A673 (cell line): Measurements from ENCODE around the gene SDCCAG8.

ENCODE experiments used
- EZH2 ChIP-seq: fragments of 200-600 bp; sonication (generic); IDR thresholded peaks from 2 replicates; pipeline ENCODE4 v1.6.1; 2017; ENCODE audit warnings: borderline replicate concordance, low read depth, mild to moderate bottlenecking, mixed read lengths, antibody characterized with exemption, low read length; ENCODE audit not compliant: poor library complexity, severe bottlenecking
- TF ChIP-seq, protein P1 (sequence below): fragments of 300-800, 200-600 bp; sonication (generic); conservative IDR thresholded peaks from 2 replicates; pipeline ENCODE4 v1.5.1; 2017; ENCODE audit warnings: low read depth, mild to moderate bottlenecking, antibody characterized with exemption, low read length, moderate library complexity, mixed read lengths

DNA sequence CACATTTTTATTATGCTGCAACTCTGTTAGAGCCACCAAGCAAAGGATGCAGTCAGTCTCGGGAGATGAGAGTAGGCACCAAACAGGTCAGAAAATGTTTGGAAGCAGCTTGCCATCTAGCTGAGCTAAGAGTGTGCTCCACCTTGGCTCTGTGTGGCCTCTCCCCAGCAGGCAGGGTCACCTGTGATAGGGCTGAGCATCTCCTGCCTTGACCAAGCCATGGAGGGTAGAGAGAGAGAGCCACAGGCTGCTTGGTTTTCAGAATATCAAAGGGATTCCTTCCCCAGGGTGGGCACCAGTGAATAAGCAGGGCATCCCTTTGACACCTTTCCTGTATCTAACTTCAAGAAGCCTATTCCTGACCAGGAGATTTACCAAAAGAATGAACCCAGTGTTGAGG, 135.5 kb downstream of the SDCCAG8 start:
- TF ChIP-seq, protein P1, sequence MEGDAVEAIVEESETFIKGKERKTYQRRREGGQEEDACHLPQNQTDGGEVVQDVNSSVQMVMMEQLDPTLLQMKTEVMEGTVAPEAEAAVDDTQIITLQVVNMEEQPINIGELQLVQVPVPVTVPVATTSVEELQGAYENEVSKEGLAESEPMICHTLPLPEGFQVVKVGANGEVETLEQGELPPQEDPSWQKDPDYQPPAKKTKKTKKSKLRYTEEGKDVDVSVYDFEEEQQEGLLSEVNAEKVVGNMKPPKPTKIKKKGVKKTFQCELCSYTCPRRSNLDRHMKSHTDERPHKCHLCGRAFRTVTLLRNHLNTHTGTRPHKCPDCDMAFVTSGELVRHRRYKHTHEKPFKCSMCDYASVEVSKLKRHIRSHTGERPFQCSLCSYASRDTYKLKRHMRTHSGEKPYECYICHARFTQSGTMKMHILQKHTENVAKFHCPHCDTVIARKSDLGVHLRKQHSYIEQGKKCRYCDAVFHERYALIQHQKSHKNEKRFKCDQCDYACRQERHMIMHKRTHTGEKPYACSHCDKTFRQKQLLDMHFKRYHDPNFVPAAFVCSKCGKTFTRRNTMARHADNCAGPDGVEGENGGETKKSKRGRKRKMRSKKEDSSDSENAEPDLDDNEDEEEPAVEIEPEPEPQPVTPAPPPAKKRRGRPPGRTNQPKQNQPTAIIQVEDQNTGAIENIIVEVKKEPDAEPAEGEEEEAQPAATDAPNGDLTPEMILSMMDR, result no peak
- no peak for TF ChIP-seq EZH2
